CD4-positive, alpha-beta T cell treated with Interleukin-12 subunit alpha and Interleukin-12 subunit beta, for 1 hour (primary cell): ENCODE results near the gene TIMP2.

Source experiments
- DNase-seq: peaks from one replicate; pipeline ENCODE4 v3.0.0-alpha.2; 2020

The TIMP2 gene

GRCh38 chr17:78862073-78863023 lies 62.8 kb downstream of the TIMP2 start:
- no peak for DNase-seq

GRCh38 chr17:78861229-78861628 lies 64.0 kb downstream of the TIMP2 start:
- no peak for DNase-seq

GRCh38 chr17:78859051-78859450 lies 66.1 kb downstream of the TIMP2 start:
- no peak for DNase-seq

GRCh38 chr17:78857266-78857665 lies 67.9 kb downstream of the TIMP2 start:
- DNase-seq = no peak

GRCh38 chr17:78855561-78856165 lies 69.5 kb downstream of the TIMP2 start:
- no peak for DNase-seq

GRCh38 chr17:78854508-78854907 lies 70.7 kb downstream of the TIMP2 start:
- DNase-seq = no peak

- no peak for DNase-seq
These were observed 71.2 kb downstream of the TIMP2 start for GRCh38 chr17:78853926-78854394.

- no peak for DNase-seq
These were observed 72.5 kb downstream of the TIMP2 start for GRCh38 chr17:78852709-78853121.

- no peak for DNase-seq
These were observed 76.2 kb downstream of the TIMP2 start for GRCh38 chr17:78849026-78849425.

- no peak for DNase-seq
These were observed 78.1 kb downstream of the TIMP2 start for GRCh38 chr17:78847052-78847451.

- no peak for DNase-seq
These were observed 80.7 kb downstream of the TIMP2 start for GRCh38 chr17:78844301-78845005.

GRCh38 chr17:78842881-78843565 lies 82.2 kb downstream of the TIMP2 start:
- DNase-seq = peak; percentile 77

GRCh38 chr17:78840780-78841611 lies 84.2 kb downstream of the TIMP2 start, which contains the start of gene USP36:
TSS of gene USP36 (minus strand) at chr17:78840814. CDS start at chr17:78836363, 4,451 bp downstream.
- peak; percentile 100 for DNase-seq

GRCh38 chr17:78840530-78840779 lies 84.7 kb downstream of the TIMP2 start:
- DNase-seq = no peak

GRCh38 chr17:78839762-78840529 lies 85.2 kb downstream of the TIMP2 start:
- DNase-seq = peak; percentile 55

GRCh38 chr17:78839235-78839761 lies 85.9 kb downstream of the TIMP2 start:
- peak; percentile 49 for DNase-seq

GRCh38 chr17:78838574-78839005 lies 86.6 kb downstream of the TIMP2 start:
- DNase-seq = no peak

GRCh38 chr17:78836420-78837021 lies 88.7 kb downstream of the TIMP2 start:
- DNase-seq = no peak

- no peak for DNase-seq
These were observed 90.6 kb downstream of the TIMP2 start for GRCh38 chr17:78834571-78834970.

- no peak for DNase-seq
These were observed 92.7 kb downstream of the TIMP2 start for GRCh38 chr17:78832541-78832810.
